NK-92 (cell line): Measurements from ENCODE around the gene OR2V1.
"Not testable (repeated sequence)": the region's sequence is repeated elsewhere in the genome, so short reads cannot be mapped to it uniquely, and the experiment has no call there.

Experiments
- DNase-seq: peaks from one replicate; lab custom pipeline; 2025; ENCODE audit not compliant: unreplicated experiment; lab: John Stamatoyannopoulos, UW

The OR2V1 gene

DNA sequence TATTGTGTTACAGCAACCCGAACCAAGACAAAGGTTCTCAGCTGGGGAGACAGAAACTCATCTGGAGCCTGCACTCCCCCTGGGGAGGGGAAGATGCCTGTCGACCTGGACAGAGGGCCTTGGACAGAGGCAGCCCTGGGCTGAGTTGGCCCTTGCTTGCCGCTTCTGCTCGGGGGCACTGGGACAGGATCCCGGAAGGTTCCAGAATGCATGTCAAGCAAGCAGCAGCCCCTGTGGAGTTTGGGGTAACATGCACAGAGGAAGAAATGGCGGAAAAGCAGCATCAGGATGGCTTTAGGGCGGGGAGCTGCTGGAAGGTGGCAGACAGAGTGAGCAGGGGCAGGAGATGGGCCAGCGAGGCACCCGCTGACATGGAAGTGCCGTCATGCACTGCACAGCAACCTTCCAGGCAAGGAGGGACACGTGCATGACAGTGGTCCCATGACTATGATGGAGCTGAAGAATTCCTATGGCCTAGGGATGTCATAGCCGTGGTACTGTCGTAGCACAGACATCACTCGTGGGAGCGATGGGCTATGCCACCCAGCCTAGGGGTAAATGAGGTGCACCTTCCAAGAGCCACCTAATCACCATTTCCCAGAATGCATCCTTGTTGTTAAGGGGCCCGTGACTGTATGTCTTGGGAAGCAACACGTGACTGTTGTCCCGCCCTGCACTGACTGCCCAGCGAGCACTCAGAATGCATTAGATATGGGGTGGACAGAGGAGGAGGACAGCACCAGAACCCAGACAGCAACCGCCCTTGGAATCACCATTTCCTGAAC lies 26.2 kb downstream of the OR2V1 start:
- DNase-seq, result not testable (repeated sequence)

- DNase-seq, result not testable (repeated sequence)
Observed at GRCh38 chr5:181104259-181104568, 26.8 kb downstream of the OR2V1 start.

GRCh38 chr5:181101930-181102674 lies 28.9 kb downstream of the OR2V1 start:
- not testable (repeated sequence) for DNase-seq

GRCh38 chr5:181101030-181101641 lies 29.8 kb downstream of the OR2V1 start:
- not testable (repeated sequence) for DNase-seq

GRCh38 chr5:181100121-181100875 lies 30.7 kb downstream of the OR2V1 start:
- DNase-seq, result no peak

DNA sequence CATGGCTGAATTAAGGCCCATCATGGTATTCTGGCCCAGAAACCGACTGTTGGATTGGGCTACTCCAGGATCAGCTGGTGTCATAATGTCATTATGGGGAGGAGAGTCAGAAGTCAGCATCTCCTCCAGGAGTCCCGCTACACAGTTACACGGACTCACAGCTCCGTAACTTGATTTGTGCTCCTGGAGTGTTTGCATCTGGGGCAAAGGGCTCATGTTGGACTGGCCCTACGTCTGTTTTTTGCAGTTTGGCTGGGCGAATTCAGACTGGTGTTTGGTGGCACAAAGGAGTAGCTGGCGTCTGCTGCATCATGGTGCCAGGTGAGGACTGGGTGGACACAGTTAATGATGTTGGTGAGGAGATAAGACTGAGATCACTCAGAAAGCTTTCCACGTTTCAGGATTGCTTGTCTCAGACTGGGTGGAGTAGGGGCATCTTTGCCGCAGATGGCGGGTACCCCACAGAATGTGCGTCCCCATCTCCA lies 31.3 kb downstream of the OR2V1 start:
- DNase-seq, result no peak

DNA sequence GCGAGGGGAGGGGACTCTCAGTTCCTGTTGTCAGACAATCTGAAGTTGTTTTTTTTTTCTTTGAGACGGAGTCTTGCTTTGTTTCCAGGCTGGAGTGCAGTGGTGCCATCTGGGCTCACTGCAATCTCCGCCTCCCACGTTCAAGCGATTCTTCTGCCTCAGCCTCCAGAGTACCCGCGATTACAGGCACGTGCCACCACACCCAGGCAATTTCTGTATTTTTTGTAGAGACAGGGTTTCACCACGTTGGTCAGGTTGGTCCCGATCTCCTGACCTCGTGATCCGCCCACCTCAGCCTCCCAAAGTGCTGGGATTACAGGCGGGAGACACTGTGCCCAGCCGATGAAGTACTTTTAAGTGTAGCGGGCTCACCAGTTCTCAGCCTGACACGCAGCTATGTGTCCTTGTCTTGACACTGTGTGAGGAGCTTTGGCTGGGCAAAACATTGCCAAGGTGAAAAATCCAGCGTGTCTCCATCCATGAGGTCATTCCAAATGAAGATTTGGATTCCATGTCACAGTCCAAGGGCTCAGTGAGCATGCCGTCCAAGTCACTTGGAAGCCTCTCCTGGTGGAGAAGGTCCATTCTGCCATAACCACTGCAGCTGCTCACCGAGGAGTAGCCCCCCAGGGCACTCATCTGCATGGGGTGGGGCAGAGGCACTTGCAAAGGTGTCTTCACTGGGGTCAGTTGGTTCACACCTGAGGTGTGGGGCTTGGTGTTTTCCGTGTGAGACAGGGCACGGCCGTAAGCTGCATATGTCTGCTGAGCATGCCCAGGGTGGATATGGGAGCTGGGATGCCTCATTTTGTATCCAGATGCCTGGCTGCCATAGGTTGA lies 32.0 kb downstream of the OR2V1 start:
- DNase-seq, result no peak

DNA sequence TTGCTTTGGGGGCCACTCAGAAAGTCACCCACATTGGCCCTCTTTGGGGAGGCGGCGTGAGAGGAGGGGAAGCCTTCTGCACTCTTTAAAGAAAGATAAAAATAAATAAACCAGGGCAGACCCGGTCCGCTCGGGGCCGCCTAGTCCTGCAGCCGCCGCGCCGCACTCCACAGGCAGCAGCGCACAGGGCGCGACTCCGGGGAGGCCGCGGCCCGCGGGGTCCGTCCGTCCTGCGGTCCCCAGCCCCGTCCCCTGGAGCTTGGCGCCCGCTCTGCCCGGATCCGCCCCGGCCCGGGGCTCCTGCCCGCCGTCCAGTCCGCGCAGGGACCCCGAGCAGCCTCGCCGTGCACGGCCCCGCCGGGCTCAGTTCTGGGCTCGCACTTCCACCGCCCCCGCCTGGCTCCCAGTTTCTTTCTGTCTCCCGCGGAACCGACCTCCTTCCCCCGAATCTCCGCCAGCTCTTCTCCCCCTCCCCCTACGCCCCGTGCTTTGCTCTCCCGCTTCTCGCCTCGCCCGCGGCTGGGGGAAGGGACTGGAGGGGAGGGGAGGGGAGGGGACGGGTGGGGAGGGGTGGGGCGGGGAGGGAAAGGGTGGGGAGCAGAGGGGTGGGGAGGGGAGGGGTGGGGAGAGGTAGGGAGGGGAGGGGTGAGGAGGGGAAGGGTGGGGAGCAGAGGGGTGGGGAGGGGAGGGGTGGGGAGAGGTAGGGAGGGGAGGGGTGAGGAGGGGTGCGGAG lies 33.0 kb downstream of the OR2V1 start:
- not testable (repeated sequence) for DNase-seq

GRCh38 chr5:181097383-181097753 lies 33.6 kb downstream of the OR2V1 start:
- not testable (repeated sequence) for DNase-seq

- not testable (repeated sequence) for DNase-seq
Observed at GRCh38 chr5:181096721-181097382, 34.1 kb downstream of the OR2V1 start.

DNA sequence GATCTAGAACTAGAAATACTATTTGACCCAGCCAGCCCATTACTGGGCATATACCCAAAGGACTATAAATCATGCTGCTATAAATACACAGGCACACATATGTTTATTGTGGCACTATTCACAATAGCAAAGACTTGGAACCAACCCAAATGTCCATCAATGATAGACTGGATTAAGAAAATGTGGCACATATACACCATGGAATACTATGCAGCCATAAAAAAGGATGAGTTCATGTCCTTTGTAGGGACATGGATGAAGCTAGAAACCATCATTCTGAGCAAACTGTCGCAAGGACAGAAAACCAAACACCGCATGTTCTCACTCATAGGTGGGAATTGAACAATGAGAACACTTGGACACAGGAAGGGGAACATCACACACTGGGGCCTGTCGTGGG lies 35.8 kb downstream of the OR2V1 start:
- not testable (repeated sequence) for DNase-seq

GRCh38 chr5:181092428-181092827 lies 38.5 kb downstream of the OR2V1 start:
- no peak for DNase-seq

- no peak for DNase-seq
Observed at GRCh38 chr5:181088289-181088688, 42.7 kb downstream of the OR2V1 start.

DNA sequence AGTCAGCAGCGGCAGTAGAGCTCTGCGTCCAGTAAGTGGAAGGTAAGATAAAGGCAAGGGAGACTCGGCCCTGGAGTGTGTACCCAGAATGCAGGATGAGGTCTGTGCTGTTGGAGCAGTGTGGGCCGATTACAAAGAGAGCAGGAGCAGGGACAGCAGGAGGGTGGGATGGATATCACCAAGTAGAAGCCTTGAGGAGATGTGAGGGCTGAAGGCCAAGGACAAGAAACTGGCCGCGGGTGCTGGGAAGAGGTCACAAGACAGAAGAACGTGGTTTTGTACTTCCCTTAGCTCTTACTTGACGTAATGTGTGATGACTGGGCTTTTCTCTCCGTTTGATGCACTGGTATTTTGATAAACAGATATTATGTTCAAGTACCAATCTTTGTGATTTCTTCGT lies 43.7 kb downstream of the OR2V1 start:
- DNase-seq, result no peak

GRCh38 chr5:181086884-181087205 lies 44.1 kb downstream of the OR2V1 start:
- no peak for DNase-seq

- no peak for DNase-seq
Observed at GRCh38 chr5:181086026-181086883, 44.7 kb downstream of the OR2V1 start.

GRCh38 chr5:181084621-181085195 lies 46.3 kb downstream of the OR2V1 start:
- no peak for DNase-seq

DNA sequence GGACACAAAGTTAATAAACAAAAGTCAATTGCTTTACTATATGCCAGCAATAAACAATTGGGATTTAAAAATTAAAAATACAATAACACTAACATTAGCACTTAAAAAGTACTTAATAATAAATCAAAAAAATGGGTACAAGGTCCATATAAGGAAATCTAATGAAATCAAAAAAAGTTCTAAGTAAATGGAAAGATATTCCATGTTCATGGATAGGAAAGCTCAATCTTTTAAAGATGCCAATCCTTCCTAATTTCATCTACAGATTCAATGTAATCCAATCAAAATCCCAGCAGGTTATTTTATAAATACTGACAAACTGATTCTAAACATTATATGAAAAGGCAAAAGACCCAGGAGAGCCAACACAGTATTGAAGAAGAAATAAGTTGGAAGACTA lies 49.0 kb downstream of the OR2V1 start:
- DNase-seq, result no peak
